K562 (cell line): ENCODE measurements around the gene LILRA5.

Source experiments
- HNRNPLL ChIP-seq: fragments of 200-400 bp; formaldehyde crosslinking; IDR thresholded peaks from 2 replicates; pipeline ENCODE4 v1.6.1; 2017; ENCODE audit warnings: low read length, low read depth, mild to moderate bottlenecking; ENCODE audit not compliant: poor library complexity, severe bottlenecking
- KDM1A ChIP-seq, 2 experiments: fragments of 450-650 bp; IDR thresholded peaks; 2 replicates each; pipeline ENCODE4 v1.6.1; 2016; ENCODE audit warnings: mild to moderate bottlenecking in 2 of 2
- POLR2A ChIP-seq: fragments of 450-650 bp; conservative IDR thresholded peaks from 2 replicates; pipeline ENCODE4 v1.6.1; 2016
- PYGO2 ChIP-seq: fragments of 450-650 bp; IDR thresholded peaks from 2 replicates; pipeline ENCODE4 v1.6.1; 2016; ENCODE audit warnings: mild to moderate bottlenecking, missing genetic modification characterization, moderate library complexity, missing compliant biosample characterization
- TF ChIP-seq, protein P1 (sequence below), 3 experiments: IDR thresholded peaks in 2 of 3; conservative IDR thresholded peaks in 1 of 3; 2 replicates each; pipeline ENCODE4 v1.5.1; 2011 to 2012; ENCODE audit warnings: low read length in 3 of 3, mild to moderate bottlenecking in 3 of 3, control low read depth in 2 of 3, improper control_type of control experiment in 1 of 3, inconsistent platforms in 1 of 3, low read depth in 1 of 3, mixed read lengths in 1 of 3, moderate library complexity in 1 of 3; ENCODE audit not compliant: insufficient read depth in 2 of 3

DNA sequence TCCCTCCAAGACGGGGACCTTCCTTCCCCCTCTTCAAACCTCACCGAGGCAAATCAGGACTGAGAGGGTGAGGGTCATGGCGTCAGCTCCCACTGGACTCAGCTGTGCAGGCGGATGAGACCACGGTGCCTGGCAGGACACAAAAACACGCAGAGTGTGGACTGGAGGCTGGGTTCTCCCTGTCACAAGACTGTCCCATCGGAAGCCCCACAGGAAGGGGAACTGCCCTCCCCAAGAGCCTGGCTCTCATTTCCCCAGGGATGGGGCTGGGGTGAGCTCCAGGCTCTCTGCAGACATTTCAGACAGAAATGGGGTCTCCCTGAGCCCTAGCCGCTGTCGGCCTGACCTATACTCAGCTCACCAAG is 55.9 kb downstream of the LILRA5 start, which contains the start of gene LILRB5:
- TF ChIP-seq, protein P1, sequence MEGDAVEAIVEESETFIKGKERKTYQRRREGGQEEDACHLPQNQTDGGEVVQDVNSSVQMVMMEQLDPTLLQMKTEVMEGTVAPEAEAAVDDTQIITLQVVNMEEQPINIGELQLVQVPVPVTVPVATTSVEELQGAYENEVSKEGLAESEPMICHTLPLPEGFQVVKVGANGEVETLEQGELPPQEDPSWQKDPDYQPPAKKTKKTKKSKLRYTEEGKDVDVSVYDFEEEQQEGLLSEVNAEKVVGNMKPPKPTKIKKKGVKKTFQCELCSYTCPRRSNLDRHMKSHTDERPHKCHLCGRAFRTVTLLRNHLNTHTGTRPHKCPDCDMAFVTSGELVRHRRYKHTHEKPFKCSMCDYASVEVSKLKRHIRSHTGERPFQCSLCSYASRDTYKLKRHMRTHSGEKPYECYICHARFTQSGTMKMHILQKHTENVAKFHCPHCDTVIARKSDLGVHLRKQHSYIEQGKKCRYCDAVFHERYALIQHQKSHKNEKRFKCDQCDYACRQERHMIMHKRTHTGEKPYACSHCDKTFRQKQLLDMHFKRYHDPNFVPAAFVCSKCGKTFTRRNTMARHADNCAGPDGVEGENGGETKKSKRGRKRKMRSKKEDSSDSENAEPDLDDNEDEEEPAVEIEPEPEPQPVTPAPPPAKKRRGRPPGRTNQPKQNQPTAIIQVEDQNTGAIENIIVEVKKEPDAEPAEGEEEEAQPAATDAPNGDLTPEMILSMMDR (IDR thresholded peaks at IDR 0.05 in 2 of 3, conservative IDR thresholded peaks at IDR 0.05 in 1 of 3; ENCODE audit: insufficient read depth in 2 of 3, low read depth in 1 of 3, low read length in 3 of 3) = no peak
- no peak for TF ChIP-seq KDM1A (IDR thresholded peaks at IDR 0.05)
- TF ChIP-seq POLR2A = no peak
- TF ChIP-seq PYGO2 = no peak
- no peak for TF ChIP-seq HNRNPLL
